ENCODE data around the gene ARL8A. TPM values are rescaled to one million over a fixed set of nuclear protein-coding genes. Genes with fewer than 3 reads are reported as not detected.
"Not testable (repeated sequence)": the region's sequence is repeated elsewhere in the genome, so short reads cannot be mapped to it uniquely, and the experiment has no call there.

Gene ARL8A
- total RNA-seq, 1 donor from 2014 or later, result 77.0 TPM

GRCh38 chr1:202158810-202159533 lies 14.4 kb upstream of the ARL8A start:
- no peak for DNase-seq

- DNase-seq, result no peak
These were observed 13.4 kb upstream of the ARL8A start for GRCh38 chr1:202157945-202158344.

- no peak for DNase-seq
These were observed 12.1 kb upstream of the ARL8A start for GRCh38 chr1:202156590-202156989.

- DNase-seq, result no peak
These were observed 11.0 kb upstream of the ARL8A start for GRCh38 chr1:202155478-202156021.

GRCh38 chr1:202154766-202155477 lies 10.4 kb upstream of the ARL8A start:
- no peak for DNase-seq

GRCh38 chr1:202154148-202154765 lies 9.7 kb upstream of the ARL8A start:
- DNase-seq, result no peak

- no peak for DNase-seq
These were observed 8.7 kb upstream of the ARL8A start for GRCh38 chr1:202153284-202153683.

GRCh38 chr1:202152399-202152798 lies 7.9 kb upstream of the ARL8A start:
- no peak for DNase-seq

- no peak for DNase-seq
These were observed 6.5 kb upstream of the ARL8A start for GRCh38 chr1:202151045-202151444.

GRCh38 chr1:202150602-202151001 lies 6.1 kb upstream of the ARL8A start:
- no peak for DNase-seq

GRCh38 chr1:202150187-202150586 lies 5.7 kb upstream of the ARL8A start:
- DNase-seq, result no peak

- no peak for DNase-seq
These were observed 5.0 kb upstream of the ARL8A start for GRCh38 chr1:202149566-202149965.

GRCh38 chr1:202148391-202148790 lies 3.9 kb upstream of the ARL8A start:
- no peak for DNase-seq

- DNase-seq, result no peak
These were observed 2.5 kb upstream of the ARL8A start for GRCh38 chr1:202146993-202147392.

GRCh38 chr1:202146279-202146678 lies 1.7 kb upstream of the ARL8A start:
- DNase-seq, result no peak

- DNase-seq, result not testable (repeated sequence)
These were observed 1.2 kb upstream of the ARL8A start for GRCh38 chr1:202145744-202146140.

GRCh38 chr1:202145068-202145743 lies 669 bp upstream of the ARL8A start:
- no peak for DNase-seq

GRCh38 chr1:202143768-202144401 lies 652 bp downstream of the ARL8A start:
- DNase-seq, result no peak

GRCh38 chr1:202143011-202143767 lies 1.3 kb downstream of the ARL8A start:
- no peak for DNase-seq

- not testable (repeated sequence) for DNase-seq
These were observed 3.1 kb downstream of the ARL8A start for GRCh38 chr1:202141468-202141867.

GRCh38 chr1:202140833-202141232 lies 3.7 kb downstream of the ARL8A start:
- no peak for DNase-seq
